H1 (cell line): ENCODE measurements around the gene STRIT1. TPM values are rescaled to one million over a fixed set of nuclear protein-coding genes. Genes with fewer than 3 reads are reported as not detected.

Source experiments
- CTCF ChIA-PET: fragments of 300-600 bp; sonication (Branson Sonifier 250); formaldehyde crosslinking; loops from one replicate; lab custom pipeline; 2021; ENCODE audit not compliant: partially characterized antibody; lab: Charles Lee
- POLR2A ChIA-PET: fragments of 300-600 bp; sonication (Branson Sonifier 250); formaldehyde crosslinking; loops from one replicate; lab custom pipeline; 2021; ENCODE audit warnings: inconsistent platforms; ENCODE audit not compliant: partially characterized antibody; lab: Charles Lee
- DNase-seq, 2 experiments: peaks; one replicate each; pipeline versions ENCODE4 v3.0.0 to v3.0.0-alpha.2; 2010 to 2022; ENCODE audit warnings: low spot score in 2 of 2, low read depth in 1 of 2, mixed read lengths in 1 of 2
- FAIRE-seq: peaks from 2 replicates; lab custom pipeline; 2011; peaks lifted over from hg19 to GRCh38; lab: Jason Lieb, UNC
- H2AFZ ChIP-seq: 2 replicates; pipeline ENCODE4 v1.8.1; 2012; ENCODE audit warnings: low read length, inconsistent platforms
- H2AK5ac ChIP-seq: 2 replicates; pipeline ENCODE4 v1.6.1; 2013; ENCODE audit warnings: low read depth, low read length
- H2BK120ac ChIP-seq: replicated peaks from 2 replicates; pipeline ENCODE3; 2013; ENCODE audit warnings: low read depth, low read length, inconsistent platforms
- H2BK12ac ChIP-seq: 2 replicates; pipeline ENCODE4 v1.6.1; 2013; ENCODE audit warnings: low read depth, low read length
- H2BK15ac ChIP-seq: 2 replicates; pipeline ENCODE4 v1.6.1; 2013; ENCODE audit warnings: low read length
- H2BK20ac ChIP-seq: 2 replicates; pipeline ENCODE4 v1.6.1; 2013; ENCODE audit warnings: low read length
- H2BK5ac ChIP-seq: 2 replicates; pipeline ENCODE4 v1.6.1; 2013; ENCODE audit warnings: low read depth, low read length
- H3K14ac ChIP-seq: 2 replicates; pipeline ENCODE4 v1.6.1; 2013; ENCODE audit warnings: inconsistent platforms; ENCODE audit not compliant: insufficient read length
- H3K18ac ChIP-seq: 2 replicates; pipeline ENCODE4 v1.6.1; 2013; ENCODE audit warnings: low read length; ENCODE audit errors: extremely low read depth
- H3K23ac ChIP-seq: 2 replicates; pipeline ENCODE4 v1.6.1; 2013; ENCODE audit warnings: inconsistent platforms; ENCODE audit not compliant: insufficient read length
- H3K23me2 ChIP-seq: 2 replicates; pipeline ENCODE4 v1.6.1; 2013; ENCODE audit warnings: low read depth, low read length
- H3K27ac ChIP-seq: 2 replicates; pipeline ENCODE4 v1.6.1; 2011; ENCODE audit warnings: low read depth, low read length, inconsistent platforms
- H3K27me3 ChIP-seq, 4 experiments: replicated peaks in 1 of 4; 1 replicate in 1 of 4; 2 replicates in 3 of 4; pipeline versions ENCODE4 v1.6.1 to v1.8.1; 2011 to 2013; ENCODE audit warnings: low read length in 3 of 4, mild to moderate bottlenecking in 3 of 4, inconsistent platforms in 2 of 4, mixed read lengths in 2 of 4, moderate library complexity in 1 of 4; ENCODE audit not compliant: control insufficient read depth in 3 of 4, insufficient read depth in 3 of 4; ENCODE audit errors: extremely low read depth in 1 of 4
- H3K36me3 ChIP-seq, 4 experiments: 2 replicates each; pipeline versions ENCODE4 v1.6.1 to v1.8.1; 2011 to 2013; ENCODE audit warnings: mild to moderate bottlenecking in 4 of 4, low read length in 3 of 4, moderate library complexity in 2 of 4, control low read depth in 1 of 4, inconsistent platforms in 1 of 4; ENCODE audit not compliant: insufficient read depth in 4 of 4, control insufficient read depth in 2 of 4
- H3K4ac ChIP-seq: replicated peaks from 2 replicates; pipeline ENCODE3; 2013; ENCODE audit warnings: low read length, low read depth, mixed read lengths, inconsistent platforms; ENCODE audit not compliant: insufficient read length
- H3K4me1 ChIP-seq, 4 experiments: replicated peaks in 1 of 4; 1 replicate in 1 of 4; 2 replicates in 3 of 4; pipeline versions ENCODE4 v1.6.1 to v1.8.1; 2011 to 2013; ENCODE audit warnings: low read length in 3 of 4, inconsistent platforms in 2 of 4, mixed read lengths in 1 of 4; ENCODE audit not compliant: insufficient read depth in 4 of 4, control insufficient read depth in 3 of 4
- H3K4me2 ChIP-seq, 2 experiments: 2 replicates each; pipeline versions ENCODE4 v1.6.1 to v1.8.1; 2011 to 2013; ENCODE audit warnings: low read depth in 2 of 2, low read length in 2 of 2, control low read depth in 1 of 2, inconsistent platforms in 1 of 2, mild to moderate bottlenecking in 1 of 2; ENCODE audit not compliant: insufficient read depth in 1 of 2
- H3K4me3 ChIP-seq, 4 experiments: fragments of 200-600, 300-600 bp in 1 of 4; sonication (generic), shearing (Covaris generic), sonication (Bioruptor Twin) in 1 of 4; 2 replicates each; pipeline versions ENCODE4 v1.5.1 to v1.8.1; 2011 to 2016; ENCODE audit warnings: low read length in 4 of 4, low read depth in 3 of 4, control low read depth in 2 of 4, inconsistent platforms in 2 of 4, mild to moderate bottlenecking in 2 of 4, mixed read lengths in 1 of 4, moderate library complexity in 1 of 4; ENCODE audit not compliant: insufficient read depth in 2 of 4; ENCODE audit errors: extremely low read depth in 1 of 4
- H3K56ac ChIP-seq: replicated peaks from 2 replicates; pipeline ENCODE3; 2013; ENCODE audit warnings: low read depth, mild to moderate bottlenecking, mixed read lengths, low read length, inconsistent platforms; ENCODE audit not compliant: insufficient read length
- H3K79me1 ChIP-seq: 2 replicates; pipeline ENCODE4 v1.6.1; 2013; ENCODE audit warnings: low read depth, low read length, control low read depth
- H3K79me2 ChIP-seq, 2 experiments: 2 replicates each; pipeline versions ENCODE4 v1.6.1 to v1.8.1; 2012 to 2013; ENCODE audit warnings: low read length in 2 of 2, mild to moderate bottlenecking in 2 of 2, inconsistent platforms in 1 of 2; ENCODE audit not compliant: insufficient read depth in 2 of 2, control insufficient read depth in 1 of 2
- H3K9ac ChIP-seq, 4 experiments: replicated peaks in 1 of 4; 1 replicate in 1 of 4; 2 replicates in 3 of 4; pipeline versions ENCODE4 v1.6.1 to v1.8.1; 2011 to 2013; ENCODE audit warnings: low read depth in 3 of 4, low read length in 3 of 4, control low read depth in 2 of 4, mild to moderate bottlenecking in 2 of 4, moderate library complexity in 2 of 4, inconsistent platforms in 1 of 4; ENCODE audit errors: extremely low read depth in 1 of 4
- H3K9me3 ChIP-seq, 2 experiments: 2 replicates each; pipeline versions ENCODE4 v1.6.1 to v1.8.1; 2012 to 2013; ENCODE audit warnings: mild to moderate bottlenecking in 2 of 2, moderate library complexity in 2 of 2, control low read depth in 1 of 2, inconsistent platforms in 1 of 2, low read depth in 1 of 2, low read length in 1 of 2, mixed read lengths in 1 of 2; ENCODE audit not compliant: insufficient read depth in 2 of 2
- H4K20me1 ChIP-seq, 2 experiments: replicated peaks in 1 of 2; 2 replicates each; pipeline versions ENCODE3 to v1.8.1; 2011 to 2013; ENCODE audit warnings: inconsistent platforms in 2 of 2, low read length in 2 of 2, mild to moderate bottlenecking in 1 of 2; ENCODE audit not compliant: insufficient read depth in 2 of 2, control insufficient read depth in 1 of 2
- H4K5ac ChIP-seq: 2 replicates; pipeline ENCODE4 v1.6.1; 2013; ENCODE audit warnings: low read length, low read depth, mixed read lengths, inconsistent platforms; ENCODE audit not compliant: insufficient read length
- H4K8ac ChIP-seq: 2 replicates; pipeline ENCODE4 v1.8.0; 2013; ENCODE audit warnings: mild to moderate bottlenecking, moderate library complexity, low read length, inconsistent platforms; ENCODE audit not compliant: insufficient read depth; ENCODE audit errors: extremely low read depth
- H4K91ac ChIP-seq: replicated peaks from 2 replicates; pipeline ENCODE3; 2013; ENCODE audit warnings: low read length, mixed read lengths, inconsistent platforms; ENCODE audit not compliant: insufficient read length
- ATF2 ChIP-seq: IDR thresholded peaks from 2 replicates; pipeline ENCODE4 v1.6.1; 2012; ENCODE audit warnings: low read length, inconsistent platforms
- E2F6 ChIP-seq: IDR thresholded peaks from 2 replicates; pipeline ENCODE4 v1.6.1; 2012; ENCODE audit warnings: inconsistent platforms
- SP2 ChIP-seq: IDR thresholded peaks from 2 replicates; pipeline ENCODE4 v1.6.1; 2012; ENCODE audit warnings: mild to moderate bottlenecking, low read length, inconsistent platforms
- WGBS, 2 experiments: shearing (Covaris generic) in 1 of 2; methylation state at CpG; one replicate each; pipeline versions ENCODE4 v1.1.6 to v1.1.7; 2013 to 2015; ENCODE audit warnings: low lambda C conversion rate in 2 of 2, mixed read lengths in 2 of 2, inconsistent platforms in 1 of 2, low coverage in 1 of 2, missing lambda C conversion rate in 1 of 2; ENCODE audit not compliant: insufficient replicate concordance in 2 of 2, insufficient coverage in 1 of 2, insufficient read length in 1 of 2; ENCODE audit errors: extremely low coverage in 1 of 2, missing lambda C conversion rate in 1 of 2; 5-methylcytosine and 5-hydroxymethylcytosine counted together
- polyA plus RNA-seq, 7 experiments: library from polyadenylated mRNA; depleted of rRNA in 3 of 7; stranded (reverse) in 5 of 7; unstranded in 2 of 7; fragments of >200 nt in 5 of 7; fragments of 200-250 nt in 2 of 7; gene quantifications; 1 replicate in 5 of 7; 2 replicates in 1 of 7; 4 replicates in 1 of 7; pipeline versions ENCODE4 v1.2.1 to v1.2.3, GENCODE V29; 2011 to 2013; ENCODE audit warnings: missing spikeins in 2 of 7, mixed read lengths in 2 of 7
- total RNA-seq: library from RNA; stranded (reverse); fragmentation: NEBNext Ultra II Directional; extraction: Animal tissue kit (Norgen Biotek cat#: 25700); gene quantifications from 2 replicates; pipeline ENCODE4 v1.2.1, GENCODE V29; 2021

The STRIT1 gene
- total and polyA plus RNA-seq, 2 of the 8 experiments (the other 6 are each of a cell fraction or from before 2014, with no cell fraction given) = 0.15 to 0.47 TPM

- no peaks in the 10 kb centered on the region for H4K20me1 ChIP-seq
- no peaks in the 10 kb centered on the region for H3K4me1 ChIP-seq
- no peak overlapping the region for H3K23ac ChIP-seq
- H3K79me2 ChIP-seq = no peaks in the 10 kb centered on the region
- H2BK15ac ChIP-seq = no peak overlapping the region
- H3K9me3 ChIP-seq = no peaks in the 10 kb centered on the region
- no peak overlapping the region for H2BK12ac ChIP-seq
- no peak overlapping the region for H3K18ac ChIP-seq
- H3K4me3 ChIP-seq = no peak overlapping the region
- H3K27me3 ChIP-seq = no peaks in the 10 kb centered on the region
- H2BK20ac ChIP-seq = no peak overlapping the region
- no peak overlapping the region for H3K4me2 ChIP-seq
- DNase-seq = no peak
- ChIA-PET CTCF (interaction anchor here (0.7 to 1.2 kb wide), 2 partner anchors 8 to 94 kb away, joined by 3 to 4 read pairs; no protein-coding TSS in a partner anchor), POLR2A (no interaction called here)
- no peaks in the 10 kb centered on the region for H3K36me3 ChIP-seq
- no peak overlapping the region for H3K14ac ChIP-seq
- no peak overlapping the region for H3K56ac ChIP-seq
- FAIRE-seq = no peak
- H2AFZ ChIP-seq = peak overlapping the region; percentile 34; the same call in 1 of the 2 replicates
- WGBS, 2 experiments = 92% methylated on average over 1 of the region's 1 CpG; no CpG with 5 or more reads in 1 of the 2 experiments
- H3K27ac ChIP-seq = no peak overlapping the region
- H4K91ac ChIP-seq = no peak overlapping the region
- H4K5ac ChIP-seq = no peak overlapping the region
- H2AK5ac ChIP-seq = no peak overlapping the region
- no peaks in the 10 kb centered on the region; the same call in 1 of the 2 replicates for H3K23me2 ChIP-seq
- no peak overlapping the region for H3K4ac ChIP-seq
- no peak overlapping the region for H4K8ac ChIP-seq
- no peak overlapping the region for H2BK5ac ChIP-seq
- H3K9ac ChIP-seq = no peak overlapping the region
- H2BK120ac ChIP-seq = no peak overlapping the region
- no peaks in the 10 kb centered on the region for H3K79me1 ChIP-seq
- TF ChIP-seq ATF2 (no peak), SP2 (no peak), E2F6 (no peak)
These were observed 33.9 kb upstream of the STRIT1 start for GRCh38 chr3:155327430-155327829.
